H1 (cell line): ENCODE results near the gene CSRP1. TPM values are rescaled to one million over a fixed set of nuclear protein-coding genes. Genes with fewer than 3 reads are reported as not detected.

Experiments
- CTCF ChIA-PET: fragments of 300-600 bp; sonication (Branson Sonifier 250); formaldehyde crosslinking; loops from one replicate; lab custom pipeline; 2021; ENCODE audit not compliant: partially characterized antibody; lab: Charles Lee
- POLR2A ChIA-PET: fragments of 300-600 bp; sonication (Branson Sonifier 250); formaldehyde crosslinking; loops from one replicate; lab custom pipeline; 2021; ENCODE audit warnings: inconsistent platforms; ENCODE audit not compliant: partially characterized antibody; lab: Charles Lee
- DNase-seq, 2 experiments: peaks; one replicate each; pipeline versions ENCODE4 v3.0.0 to v3.0.0-alpha.2; 2010 to 2022; ENCODE audit warnings: low spot score in 2 of 2, low read depth in 1 of 2, mixed read lengths in 1 of 2
- FAIRE-seq: peaks from 2 replicates; lab custom pipeline; 2011; peaks lifted over from hg19 to GRCh38; lab: Jason Lieb, UNC
- H2AFZ ChIP-seq: 2 replicates; pipeline ENCODE4 v1.8.1; 2012; ENCODE audit warnings: low read length, inconsistent platforms
- H2AK5ac ChIP-seq: 2 replicates; pipeline ENCODE4 v1.6.1; 2013; ENCODE audit warnings: low read depth, low read length
- H2BK120ac ChIP-seq: replicated peaks from 2 replicates; pipeline ENCODE3; 2013; ENCODE audit warnings: low read depth, low read length, inconsistent platforms
- H2BK12ac ChIP-seq: 2 replicates; pipeline ENCODE4 v1.6.1; 2013; ENCODE audit warnings: low read depth, low read length
- H2BK15ac ChIP-seq: 2 replicates; pipeline ENCODE4 v1.6.1; 2013; ENCODE audit warnings: low read length
- H2BK20ac ChIP-seq: 2 replicates; pipeline ENCODE4 v1.6.1; 2013; ENCODE audit warnings: low read length
- H2BK5ac ChIP-seq: 2 replicates; pipeline ENCODE4 v1.6.1; 2013; ENCODE audit warnings: low read depth, low read length
- H3K14ac ChIP-seq: 2 replicates; pipeline ENCODE4 v1.6.1; 2013; ENCODE audit warnings: inconsistent platforms; ENCODE audit not compliant: insufficient read length
- H3K18ac ChIP-seq: 2 replicates; pipeline ENCODE4 v1.6.1; 2013; ENCODE audit warnings: low read length; ENCODE audit errors: extremely low read depth
- H3K23ac ChIP-seq: 2 replicates; pipeline ENCODE4 v1.6.1; 2013; ENCODE audit warnings: inconsistent platforms; ENCODE audit not compliant: insufficient read length
- H3K23me2 ChIP-seq: 2 replicates; pipeline ENCODE4 v1.6.1; 2013; ENCODE audit warnings: low read depth, low read length
- H3K27ac ChIP-seq: 2 replicates; pipeline ENCODE4 v1.6.1; 2011; ENCODE audit warnings: low read depth, low read length, inconsistent platforms
- H3K27me3 ChIP-seq, 4 experiments: replicated peaks in 1 of 4; 1 replicate in 1 of 4; 2 replicates in 3 of 4; pipeline versions ENCODE4 v1.6.1 to v1.8.1; 2011 to 2013; ENCODE audit warnings: low read length in 3 of 4, mild to moderate bottlenecking in 3 of 4, inconsistent platforms in 2 of 4, mixed read lengths in 2 of 4, moderate library complexity in 1 of 4; ENCODE audit not compliant: control insufficient read depth in 3 of 4, insufficient read depth in 3 of 4; ENCODE audit errors: extremely low read depth in 1 of 4
- H3K36me3 ChIP-seq, 4 experiments: 2 replicates each; pipeline versions ENCODE4 v1.6.1 to v1.8.1; 2011 to 2013; ENCODE audit warnings: mild to moderate bottlenecking in 4 of 4, low read length in 3 of 4, moderate library complexity in 2 of 4, control low read depth in 1 of 4, inconsistent platforms in 1 of 4; ENCODE audit not compliant: insufficient read depth in 4 of 4, control insufficient read depth in 2 of 4
- H3K4ac ChIP-seq: replicated peaks from 2 replicates; pipeline ENCODE3; 2013; ENCODE audit warnings: low read length, low read depth, mixed read lengths, inconsistent platforms; ENCODE audit not compliant: insufficient read length
- H3K4me1 ChIP-seq, 4 experiments: replicated peaks in 1 of 4; 1 replicate in 1 of 4; 2 replicates in 3 of 4; pipeline versions ENCODE4 v1.6.1 to v1.8.1; 2011 to 2013; ENCODE audit warnings: low read length in 3 of 4, inconsistent platforms in 2 of 4, mixed read lengths in 1 of 4; ENCODE audit not compliant: insufficient read depth in 4 of 4, control insufficient read depth in 3 of 4
- H3K4me2 ChIP-seq, 2 experiments: 2 replicates each; pipeline versions ENCODE4 v1.6.1 to v1.8.1; 2011 to 2013; ENCODE audit warnings: low read depth in 2 of 2, low read length in 2 of 2, control low read depth in 1 of 2, inconsistent platforms in 1 of 2, mild to moderate bottlenecking in 1 of 2; ENCODE audit not compliant: insufficient read depth in 1 of 2
- H3K4me3 ChIP-seq, 4 experiments: fragments of 200-600, 300-600 bp in 1 of 4; sonication (generic), shearing (Covaris generic), sonication (Bioruptor Twin) in 1 of 4; 2 replicates each; pipeline versions ENCODE4 v1.5.1 to v1.8.1; 2011 to 2016; ENCODE audit warnings: low read length in 4 of 4, low read depth in 3 of 4, control low read depth in 2 of 4, inconsistent platforms in 2 of 4, mild to moderate bottlenecking in 2 of 4, mixed read lengths in 1 of 4, moderate library complexity in 1 of 4; ENCODE audit not compliant: insufficient read depth in 2 of 4; ENCODE audit errors: extremely low read depth in 1 of 4
- H3K56ac ChIP-seq: replicated peaks from 2 replicates; pipeline ENCODE3; 2013; ENCODE audit warnings: low read depth, mild to moderate bottlenecking, mixed read lengths, low read length, inconsistent platforms; ENCODE audit not compliant: insufficient read length
- H3K79me1 ChIP-seq: 2 replicates; pipeline ENCODE4 v1.6.1; 2013; ENCODE audit warnings: low read depth, low read length, control low read depth
- H3K79me2 ChIP-seq, 2 experiments: 2 replicates each; pipeline versions ENCODE4 v1.6.1 to v1.8.1; 2012 to 2013; ENCODE audit warnings: low read length in 2 of 2, mild to moderate bottlenecking in 2 of 2, inconsistent platforms in 1 of 2; ENCODE audit not compliant: insufficient read depth in 2 of 2, control insufficient read depth in 1 of 2
- H3K9ac ChIP-seq, 4 experiments: replicated peaks in 1 of 4; 1 replicate in 1 of 4; 2 replicates in 3 of 4; pipeline versions ENCODE4 v1.6.1 to v1.8.1; 2011 to 2013; ENCODE audit warnings: low read depth in 3 of 4, low read length in 3 of 4, control low read depth in 2 of 4, mild to moderate bottlenecking in 2 of 4, moderate library complexity in 2 of 4, inconsistent platforms in 1 of 4; ENCODE audit errors: extremely low read depth in 1 of 4
- H3K9me3 ChIP-seq, 2 experiments: 2 replicates each; pipeline versions ENCODE4 v1.6.1 to v1.8.1; 2012 to 2013; ENCODE audit warnings: mild to moderate bottlenecking in 2 of 2, moderate library complexity in 2 of 2, control low read depth in 1 of 2, inconsistent platforms in 1 of 2, low read depth in 1 of 2, low read length in 1 of 2, mixed read lengths in 1 of 2; ENCODE audit not compliant: insufficient read depth in 2 of 2
- H4K20me1 ChIP-seq, 2 experiments: replicated peaks in 1 of 2; 2 replicates each; pipeline versions ENCODE3 to v1.8.1; 2011 to 2013; ENCODE audit warnings: inconsistent platforms in 2 of 2, low read length in 2 of 2, mild to moderate bottlenecking in 1 of 2; ENCODE audit not compliant: insufficient read depth in 2 of 2, control insufficient read depth in 1 of 2
- H4K5ac ChIP-seq: 2 replicates; pipeline ENCODE4 v1.6.1; 2013; ENCODE audit warnings: low read length, low read depth, mixed read lengths, inconsistent platforms; ENCODE audit not compliant: insufficient read length
- H4K8ac ChIP-seq: 2 replicates; pipeline ENCODE4 v1.8.0; 2013; ENCODE audit warnings: mild to moderate bottlenecking, moderate library complexity, low read length, inconsistent platforms; ENCODE audit not compliant: insufficient read depth; ENCODE audit errors: extremely low read depth
- H4K91ac ChIP-seq: replicated peaks from 2 replicates; pipeline ENCODE3; 2013; ENCODE audit warnings: low read length, mixed read lengths, inconsistent platforms; ENCODE audit not compliant: insufficient read length
- CBX8 ChIP-seq: fragments of 300-800, 300-1000 bp; sonication (generic); IDR thresholded peaks from 2 replicates; pipeline ENCODE4 v1.7.1; 2016; ENCODE audit warnings: low read depth, low read length, borderline replicate concordance
- EZH2 ChIP-seq: fragments of 200-600 bp; sonication (generic); IDR thresholded peaks from 2 replicates; pipeline ENCODE4 v1.7.1; 2012; ENCODE audit warnings: low read depth, mild to moderate bottlenecking, moderate library complexity, low read length, inconsistent platforms; ENCODE audit not compliant: severe bottlenecking
- KDM4A ChIP-seq: IDR thresholded peaks from one replicate; pipeline ENCODE4 v1.7.1; 2012; ENCODE audit warnings: low read depth, mild to moderate bottlenecking, moderate library complexity, low read length, inconsistent platforms; ENCODE audit not compliant: severe bottlenecking
- WGBS, 2 experiments: shearing (Covaris generic) in 1 of 2; methylation state at CpG; one replicate each; pipeline versions ENCODE4 v1.1.6 to v1.1.7; 2013 to 2015; ENCODE audit warnings: low lambda C conversion rate in 2 of 2, mixed read lengths in 2 of 2, inconsistent platforms in 1 of 2, low coverage in 1 of 2, missing lambda C conversion rate in 1 of 2; ENCODE audit not compliant: insufficient replicate concordance in 2 of 2, insufficient coverage in 1 of 2, insufficient read length in 1 of 2; ENCODE audit errors: extremely low coverage in 1 of 2, missing lambda C conversion rate in 1 of 2; 5-methylcytosine and 5-hydroxymethylcytosine counted together
- polyA plus RNA-seq, 7 experiments: library from polyadenylated mRNA; depleted of rRNA in 3 of 7; stranded (reverse) in 5 of 7; unstranded in 2 of 7; fragments of >200 nt in 5 of 7; fragments of 200-250 nt in 2 of 7; gene quantifications; 1 replicate in 5 of 7; 2 replicates in 1 of 7; 4 replicates in 1 of 7; pipeline versions ENCODE4 v1.2.1 to v1.2.3, GENCODE V29; 2011 to 2013; ENCODE audit warnings: missing spikeins in 2 of 7, mixed read lengths in 2 of 7
- total RNA-seq: library from RNA; stranded (reverse); fragmentation: NEBNext Ultra II Directional; extraction: Animal tissue kit (Norgen Biotek cat#: 25700); gene quantifications from 2 replicates; pipeline ENCODE4 v1.2.1, GENCODE V29; 2021

CSRP1 gene
- total and polyA plus RNA-seq, 2 of the 8 experiments (the other 6 are each of a cell fraction or from before 2014, with no cell fraction given): 14.2 to 22.3 TPM

GRCh38 chr1:201507360-201507675 is 395 bp upstream of the CSRP1 start:
- Histone ChIP-seq H3K56ac (no peak overlapping the region), H3K14ac (no peak overlapping the region), H2AK5ac (no peak overlapping the region; the same call in 1 of the 2 replicates), H3K36me3 (no peaks in the 10 kb centered on the region), H3K27ac (no peak overlapping the region), H3K4me1 (peaks cover 11 to 25% (median 17%) of the 10 kb centered on the region in 4 experiments), H2BK120ac (no peak overlapping the region), H3K4me3 (peak overlapping the region; percentile 36 to 61 (median 43)), H3K79me1 (no peaks in the 10 kb centered on the region), H4K8ac (peak overlapping the region; percentile 76; the same call in 1 of the 2 replicates), H2AFZ (peak overlapping the region; percentile 4; the same call in 1 of the 2 replicates), H3K23me2 (peaks cover 8% of the 10 kb centered on the region; the same call in 1 of the 2 replicates), H4K5ac (no peak overlapping the region), H2BK5ac (0 out of 2 replicates have a peak overlapping the region, but pooled peaks have one; percentile 16), H3K9me3 (no peaks in the 10 kb centered on the region), H3K18ac (no peak overlapping the region; the same call in 1 of the 2 replicates), H3K79me2 (no peaks in the 10 kb centered on the region), H3K23ac (no peak overlapping the region), H3K27me3 (peaks cover 3 to 33% (median 21%) of the 10 kb centered on the region in 4 experiments), H4K20me1 (no peaks in the 10 kb centered on the region), H3K9ac (peak overlapping the region in 1 of 4 experiments; percentile 44; a peak in 2 of 7 replicates), H2BK12ac (peak overlapping the region; percentile 62; the same call in 1 of the 2 replicates), H4K91ac (no peak overlapping the region), H2BK15ac (peak overlapping the region; percentile 8; the same call in 1 of the 2 replicates), H3K4me2 (peak overlapping the region; percentile 70 to 71), H3K4ac (no peak overlapping the region), H2BK20ac (no peak overlapping the region)
- CTCF ChIA-PET: interaction anchor here (0.9 to 27.5 kb wide), 8 partner anchors 8 to 72 kb away, joined by 3 to 929 read pairs (median 6); partner anchors contain the start of gene NAV1
- DNase-seq (no peak), FAIRE-seq (no peak)
- TF ChIP-seq CBX8 (no peak), KDM4A (peak; percentile 5), EZH2 (peak; percentile 52)
- POLR2A ChIA-PET: interaction anchor here (1.3 kb wide), 1 partner anchor 28 kb away, joined by 4 read pairs; no protein-coding TSS in a partner anchor
- 43% methylated on average over 11 of the region's 11 CpGs; no CpG with 5 or more reads in 1 of the 2 experiments for WGBS, 2 experiments
